HG03442 (cell line): ENCODE measurements around the gene HOXD11.

Source experiments
- ATAC-seq: cut with Tn5 transposase; IDR thresholded peaks from one replicate; pipeline ENCODE4 v1.9.1; 2021; ENCODE audit warnings: mild to moderate bottlenecking, moderate library complexity; ENCODE audit not compliant: unreplicated experiment

HOXD11 gene

DNA sequence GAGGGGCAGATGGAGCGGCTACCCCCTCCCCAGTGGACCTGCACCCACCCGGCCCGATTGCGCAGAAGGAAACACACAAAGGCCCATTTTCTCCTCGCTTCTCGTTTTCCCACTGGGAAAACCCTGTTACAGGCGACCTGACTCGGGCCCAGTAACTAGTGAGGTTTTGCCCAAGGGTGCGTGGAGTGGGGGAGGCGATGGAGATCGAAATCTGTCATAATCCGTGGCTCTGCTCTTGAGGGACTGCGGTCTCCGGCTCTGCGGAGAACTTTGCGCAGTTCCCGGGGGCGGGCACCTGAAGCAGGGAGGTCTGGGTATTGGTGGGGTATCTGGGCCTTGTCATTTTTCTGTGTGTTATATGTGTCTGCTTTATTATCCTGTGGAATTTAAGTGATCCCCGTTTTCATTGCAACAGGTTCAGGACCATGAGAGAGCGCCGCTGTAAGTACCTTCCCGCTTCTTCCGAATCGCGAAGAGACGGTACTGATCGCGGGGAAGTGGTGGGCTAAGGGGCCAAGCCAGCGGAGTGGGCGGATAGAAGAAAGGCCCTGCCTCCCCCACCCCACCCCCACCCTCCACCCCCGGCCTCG is 40.2 kb downstream of the HOXD11 start:
- no peak for ATAC-seq

DNA sequence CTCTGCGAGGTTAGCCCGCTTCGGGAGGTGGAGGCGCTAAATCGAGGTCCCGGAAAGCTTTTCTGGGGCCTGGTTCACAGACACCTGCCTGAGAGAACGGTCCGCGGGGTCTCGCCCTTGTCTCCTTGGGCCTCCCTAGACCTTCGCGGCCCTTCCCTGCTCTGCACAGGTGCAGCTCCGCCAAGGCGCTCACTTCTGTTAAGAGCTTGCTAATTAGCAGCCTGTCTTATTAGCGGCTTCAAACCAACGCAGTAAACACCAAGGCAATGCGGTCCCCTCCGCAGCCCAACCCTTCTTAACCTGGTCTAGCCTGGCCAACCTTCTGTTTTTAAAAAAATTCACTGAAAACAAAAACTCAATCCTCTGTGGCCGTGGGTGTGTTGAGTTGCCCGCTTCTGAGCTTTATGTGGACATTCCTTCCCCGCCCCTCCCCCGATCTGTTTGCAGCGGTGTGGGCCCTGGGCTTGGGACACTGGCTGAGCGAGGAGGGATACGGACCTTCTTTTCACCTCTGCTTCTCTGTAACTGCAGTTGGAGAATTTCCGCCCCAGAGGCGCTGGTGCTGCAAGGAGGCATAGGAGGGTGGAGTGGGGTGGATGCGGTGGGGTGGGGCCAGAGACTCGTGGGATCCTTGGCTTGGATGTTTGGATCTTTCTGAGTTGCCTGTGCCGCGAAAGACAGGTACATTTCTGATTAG is 40.9 kb downstream of the HOXD11 start:
- ATAC-seq, result no peak

DNA sequence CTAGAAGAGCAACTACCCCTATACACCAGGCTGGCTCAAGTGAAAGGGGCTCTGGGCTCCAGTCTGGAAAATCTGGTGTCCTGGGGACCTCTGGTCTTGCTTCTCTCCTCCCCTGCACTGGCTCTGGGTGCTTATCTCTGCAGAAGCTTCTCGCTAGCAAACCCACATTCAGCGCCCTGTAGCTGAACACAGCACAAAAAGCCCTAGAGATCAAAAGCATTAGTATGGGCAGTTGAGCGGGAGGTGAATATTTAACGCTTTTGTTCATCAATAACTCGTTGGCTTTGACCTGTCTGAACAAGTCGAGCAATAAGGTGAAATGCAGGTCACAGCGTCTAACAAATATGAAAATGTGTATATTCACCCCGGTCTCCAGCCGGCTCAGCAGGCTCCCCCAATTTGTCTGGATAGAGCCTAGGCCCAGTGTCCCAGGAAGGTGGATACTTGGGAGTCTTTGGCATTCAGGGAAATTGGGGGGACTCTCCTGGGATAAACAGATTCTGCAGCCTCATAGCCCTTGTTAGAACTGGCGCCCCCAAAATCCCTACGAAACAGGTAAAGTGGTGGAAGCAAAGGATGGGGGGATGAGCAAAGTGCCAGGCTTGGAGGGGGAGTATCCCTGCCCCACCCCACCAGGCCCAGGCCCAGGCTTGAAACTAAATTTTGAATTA is 41.8 kb downstream of the HOXD11 start:
- ATAC-seq, result no peak

DNA sequence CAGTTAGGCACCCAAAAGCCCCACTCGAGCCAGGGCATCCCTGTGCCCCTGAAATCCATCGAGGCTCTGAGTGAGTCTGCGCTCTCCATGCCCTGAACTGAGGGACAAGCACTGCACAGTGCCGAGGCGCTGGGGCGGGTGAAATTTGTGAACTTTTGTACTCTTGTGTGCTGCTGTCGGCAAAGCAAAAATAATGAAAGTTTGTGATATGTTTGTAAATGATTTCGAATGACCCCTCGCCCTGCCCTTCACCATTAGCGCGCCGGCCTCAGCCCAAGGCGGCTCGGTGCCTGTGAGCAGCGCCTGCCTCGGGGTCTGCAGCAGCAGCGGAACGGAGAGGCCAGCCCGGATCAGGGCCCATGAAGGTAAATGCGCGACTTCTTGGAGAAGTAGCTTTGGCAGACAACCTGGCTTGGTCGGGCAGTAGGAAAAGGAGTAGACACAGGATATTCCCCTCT is 42.4 kb downstream of the HOXD11 start:
- no peak for ATAC-seq

DNA sequence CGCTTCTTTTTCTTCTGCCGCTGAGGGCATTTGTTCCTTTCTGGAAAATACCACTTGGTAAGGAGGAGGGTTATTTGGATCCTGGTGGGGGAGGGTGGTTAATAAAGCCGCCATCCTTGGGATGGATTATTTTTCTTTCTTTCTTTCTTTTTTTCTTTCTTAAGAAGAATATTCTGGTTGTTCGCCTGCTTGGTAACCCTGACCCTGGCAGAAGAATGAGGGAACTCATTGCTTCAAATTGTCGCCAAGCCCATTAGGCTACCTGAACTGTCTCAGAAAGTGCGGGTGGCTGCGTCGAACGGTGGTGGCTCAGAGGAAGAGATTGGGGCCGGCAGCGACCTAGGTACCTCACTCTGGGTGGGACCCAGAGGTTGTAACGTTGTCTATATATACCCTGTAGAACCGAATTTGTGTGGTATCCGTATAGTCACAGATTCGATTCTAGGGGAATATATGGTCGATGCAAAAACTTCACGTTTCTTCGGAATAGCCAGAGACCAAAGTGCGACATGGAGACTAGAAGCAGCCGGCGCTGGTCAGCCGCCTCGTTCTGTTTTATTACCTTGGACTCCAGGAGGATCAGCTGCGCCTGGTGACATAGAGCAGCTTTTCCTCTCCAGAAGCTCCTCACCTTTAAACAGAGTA is 43.0 kb downstream of the HOXD11 start:
- ATAC-seq, result no peak

DNA sequence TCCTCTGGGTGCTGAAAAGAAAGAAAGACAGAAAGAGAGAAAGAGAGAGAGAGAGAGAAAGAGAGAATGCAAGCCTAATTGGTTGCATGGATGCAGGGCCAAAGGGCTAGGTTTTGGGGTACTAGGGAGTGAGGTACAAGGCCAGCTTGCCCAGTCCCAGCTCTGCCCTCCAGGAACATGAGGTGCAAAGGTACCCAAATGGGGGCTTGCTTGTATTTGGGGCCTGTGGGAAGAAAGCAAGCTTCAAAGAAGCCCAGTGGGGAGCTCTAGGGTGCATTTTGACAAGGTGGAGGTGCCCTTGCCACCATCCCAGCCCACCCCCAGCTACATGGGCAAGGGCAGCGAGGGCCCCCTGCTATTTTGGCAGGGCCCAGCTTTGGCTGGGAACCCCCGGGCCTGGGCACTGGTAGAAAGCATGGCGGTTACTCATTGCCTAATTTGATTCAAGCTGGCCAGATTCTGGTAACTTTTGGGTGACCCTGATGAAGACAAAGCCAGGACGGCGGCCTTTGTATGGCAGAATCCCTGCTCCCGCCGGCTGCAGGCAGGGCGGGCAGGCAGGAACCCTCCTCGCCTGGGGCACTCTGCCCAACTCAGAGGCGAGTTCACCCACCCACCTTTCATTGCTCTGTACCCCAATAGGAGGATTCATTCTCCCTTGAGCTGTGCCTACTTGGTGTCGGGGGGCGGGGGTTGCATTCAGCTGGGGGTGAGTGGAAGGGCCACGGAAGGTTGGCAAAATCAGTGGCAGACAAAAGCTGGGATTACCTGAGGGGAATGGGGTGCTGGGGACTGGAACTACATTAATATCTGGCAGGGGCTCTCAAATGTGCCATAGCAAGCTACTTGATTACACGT is 43.7 kb downstream of the HOXD11 start:
- ATAC-seq, result no peak

DNA sequence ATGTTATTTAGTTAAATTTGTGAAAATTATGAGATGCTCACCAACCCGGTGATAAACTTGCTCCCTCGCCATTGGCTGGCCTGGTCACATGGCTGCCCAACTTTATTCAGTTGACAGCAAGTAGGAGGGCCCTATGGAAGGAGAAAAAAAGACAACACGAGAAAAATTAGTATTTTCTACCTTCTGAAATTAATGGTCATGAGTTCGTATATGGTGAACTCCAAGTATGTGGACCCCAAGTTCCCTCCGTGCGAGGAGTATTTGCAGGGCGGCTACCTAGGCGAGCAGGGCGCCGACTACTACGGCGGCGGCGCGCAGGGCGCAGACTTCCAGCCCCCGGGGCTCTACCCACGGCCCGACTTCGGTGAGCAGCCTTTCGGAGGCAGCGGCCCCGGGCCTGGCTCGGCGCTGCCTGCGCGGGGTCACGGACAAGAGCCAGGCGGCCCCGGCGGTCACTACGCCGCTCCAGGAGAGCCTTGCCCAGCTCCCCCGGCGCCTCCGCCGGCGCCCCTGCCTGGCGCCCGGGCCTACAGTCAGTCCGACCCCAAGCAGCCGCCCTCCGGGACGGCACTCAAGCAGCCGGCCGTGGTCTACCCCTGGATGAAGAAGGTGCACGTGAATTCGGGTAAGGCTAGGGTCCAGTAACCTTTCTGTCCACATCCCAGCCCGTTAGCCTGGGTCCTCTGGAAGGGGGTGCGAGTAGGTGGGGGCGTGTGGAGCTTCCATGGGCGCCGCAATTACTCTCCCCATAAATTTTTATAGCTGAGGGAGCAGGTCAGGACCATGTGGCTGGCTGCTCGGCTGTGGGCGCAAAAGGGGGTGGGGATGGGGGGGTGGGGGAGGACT is 44.6 kb downstream of the HOXD11 start, which contains the start of gene HOXD4:
TSS of gene HOXD4 (plus strand) at position 109 of the 846 bp plus-strand sequence. CDS start at position 193, 84 bp downstream.
- no peak for ATAC-seq

DNA sequence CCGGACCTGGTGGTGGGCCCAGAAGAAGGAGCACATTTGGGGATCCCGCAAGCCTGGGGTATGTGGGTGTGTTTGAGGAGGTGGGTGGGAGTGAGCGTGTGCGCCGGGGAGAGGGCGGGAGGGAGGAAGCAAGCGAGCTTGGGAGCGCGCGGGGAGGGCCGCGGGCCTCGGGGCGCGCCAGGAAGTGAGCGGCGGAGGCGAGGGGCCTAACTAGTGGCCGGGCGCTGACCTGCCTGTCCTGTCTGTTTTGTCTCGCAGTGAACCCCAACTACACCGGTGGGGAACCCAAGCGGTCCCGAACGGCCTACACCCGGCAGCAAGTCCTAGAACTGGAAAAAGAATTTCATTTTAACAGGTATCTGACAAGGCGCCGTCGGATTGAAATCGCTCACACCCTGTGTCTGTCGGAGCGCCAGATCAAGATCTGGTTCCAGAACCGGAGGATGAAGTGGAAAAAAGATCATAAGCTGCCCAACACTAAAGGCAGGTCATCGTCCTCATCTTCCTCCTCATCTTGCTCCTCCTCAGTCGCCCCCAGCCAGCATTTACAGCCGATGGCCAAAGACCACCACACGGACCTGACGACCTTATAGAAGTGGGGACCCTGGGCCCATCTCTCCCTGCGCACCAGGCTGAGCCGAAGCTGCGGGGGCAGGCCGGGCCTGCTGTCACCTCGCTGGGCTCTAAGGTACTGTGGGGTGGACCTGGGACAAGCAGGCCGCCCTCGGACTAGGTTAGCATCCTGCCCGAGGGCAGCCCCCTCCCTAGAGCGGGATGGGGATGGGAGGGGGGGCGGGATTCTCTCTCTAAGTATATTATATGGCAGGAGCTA is 45.5 kb downstream of the HOXD11 start:
- no peak for ATAC-seq

DNA sequence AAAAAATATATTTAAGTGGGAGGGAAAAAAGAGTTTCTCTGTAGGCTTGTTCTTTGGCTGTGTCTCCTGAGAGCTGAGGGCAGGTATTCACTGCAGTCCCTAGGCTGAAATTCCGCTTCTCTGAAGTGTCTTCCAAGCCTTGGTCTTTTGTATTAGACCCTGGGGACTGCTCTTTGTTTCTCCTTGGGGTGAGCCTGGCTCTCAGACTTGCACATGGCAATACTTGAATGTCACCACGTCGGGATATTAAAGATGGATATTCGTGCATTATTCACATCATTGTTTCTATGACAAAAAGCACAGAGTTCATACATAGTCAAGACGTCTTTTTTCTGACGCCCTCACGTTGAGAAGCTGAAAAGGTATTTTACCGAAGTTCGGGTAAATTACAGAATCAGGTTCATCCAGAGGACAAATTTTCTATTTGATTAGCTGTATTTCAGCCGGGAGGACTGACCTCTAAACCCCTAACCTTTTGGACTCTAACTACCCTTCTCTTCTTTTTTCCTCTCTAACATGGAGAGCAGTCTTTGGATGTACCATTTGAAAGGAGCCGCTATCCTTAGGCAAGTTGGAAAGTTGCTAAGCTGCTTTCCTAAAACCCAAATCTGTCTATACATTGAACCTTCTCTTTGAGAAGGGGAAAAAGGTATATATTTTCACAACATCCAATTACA is 47.6 kb downstream of the HOXD11 start:
- no peak for ATAC-seq

DNA sequence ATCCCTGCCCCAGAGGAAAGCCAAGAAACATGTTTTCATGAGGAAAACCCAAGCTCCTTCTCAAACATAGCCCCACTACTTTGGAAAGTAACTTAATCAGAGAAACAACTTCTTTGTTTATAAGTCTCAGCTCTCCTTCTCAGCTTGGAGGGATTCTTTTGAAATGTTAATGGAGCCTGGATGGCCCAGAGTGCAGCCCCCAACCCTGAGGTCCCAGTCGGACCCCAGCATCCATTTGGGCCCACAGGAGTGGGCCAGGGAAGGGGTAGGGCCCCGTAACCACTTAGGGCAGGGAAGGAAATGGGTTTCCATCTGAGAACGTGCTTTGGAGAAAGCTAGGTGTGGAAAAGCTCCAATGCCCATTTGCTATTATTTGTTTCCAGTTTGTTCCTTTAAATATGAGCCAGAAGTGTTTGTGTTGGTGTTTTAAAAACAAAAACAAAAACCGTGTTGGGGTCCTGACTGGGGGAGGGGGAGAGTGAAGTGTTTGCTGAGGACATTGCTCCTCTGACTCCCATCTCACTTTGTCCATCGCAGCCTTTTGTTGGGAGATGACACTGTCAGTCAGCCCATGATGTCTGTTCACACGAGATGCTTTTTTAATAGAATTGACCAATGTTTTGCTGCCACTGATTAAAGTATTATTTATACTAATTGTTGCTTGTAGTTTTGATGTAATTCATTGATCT is 48.4 kb downstream of the HOXD11 start:
- no peak for ATAC-seq

DNA sequence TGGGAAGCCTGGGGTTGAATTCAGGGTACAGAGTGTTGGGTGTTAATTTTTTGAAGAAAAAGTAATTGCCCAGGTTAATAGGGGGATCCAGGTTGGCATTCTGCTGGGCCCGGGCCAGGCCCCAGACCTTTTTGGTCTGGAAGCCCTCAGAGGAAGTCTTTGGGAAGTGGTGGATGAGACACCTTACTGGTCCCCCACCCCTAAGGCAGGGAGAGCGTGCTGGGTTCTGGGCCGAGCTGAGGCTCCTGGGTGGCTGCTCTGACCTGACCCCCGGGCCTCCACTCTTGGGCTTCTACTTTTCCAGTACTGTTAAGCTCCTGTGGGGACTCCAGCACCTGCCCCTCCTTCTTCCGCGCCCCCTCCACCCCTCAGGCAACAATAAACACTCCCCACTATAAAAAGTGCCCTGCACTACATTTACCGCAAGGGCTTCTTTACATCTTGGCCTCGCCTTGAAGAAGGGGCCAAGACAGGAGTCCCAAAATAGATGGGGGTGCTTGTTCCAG is 49.3 kb downstream of the HOXD11 start:
- ATAC-seq, result no peak

DNA sequence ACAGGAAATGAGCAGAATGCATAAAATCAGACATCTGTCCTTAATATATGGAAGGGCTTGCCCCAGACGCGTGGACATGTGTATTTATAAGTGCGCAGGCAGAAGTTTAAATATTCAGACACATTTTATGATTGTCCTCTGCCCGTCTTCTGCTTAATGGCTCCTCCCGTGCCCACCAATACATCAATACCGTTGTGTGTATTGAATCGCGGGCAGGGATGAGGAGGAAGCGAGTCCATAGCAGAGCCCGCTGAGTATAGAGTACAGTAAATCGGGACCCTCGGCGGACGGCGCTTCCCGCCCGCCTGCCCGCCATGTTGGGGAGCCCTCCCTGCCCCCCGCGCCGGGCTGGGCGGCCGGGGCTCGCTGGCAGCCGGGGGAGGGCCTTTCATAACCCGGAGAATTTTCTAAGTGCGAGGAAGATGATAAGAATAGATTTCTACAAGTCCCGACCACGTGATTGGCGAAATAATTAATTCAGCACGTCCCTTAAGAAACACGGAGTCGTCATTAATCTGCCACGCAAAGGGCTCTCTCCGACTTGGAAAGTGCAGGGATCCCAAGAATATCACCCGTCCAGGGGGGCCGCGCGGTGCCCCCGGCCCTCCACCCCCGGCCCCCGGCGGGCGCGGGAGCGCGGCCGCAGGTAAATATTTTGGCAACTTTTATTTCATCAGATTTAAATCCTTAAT is 49.9 kb downstream of the HOXD11 start, which contains the start of gene HOXD3:
TSS of gene HOXD3 (plus strand) at position 501 of the 692 bp plus-strand sequence. CDS start 11,808 bp downstream, outside the sequence.
- no peak for ATAC-seq

DNA sequence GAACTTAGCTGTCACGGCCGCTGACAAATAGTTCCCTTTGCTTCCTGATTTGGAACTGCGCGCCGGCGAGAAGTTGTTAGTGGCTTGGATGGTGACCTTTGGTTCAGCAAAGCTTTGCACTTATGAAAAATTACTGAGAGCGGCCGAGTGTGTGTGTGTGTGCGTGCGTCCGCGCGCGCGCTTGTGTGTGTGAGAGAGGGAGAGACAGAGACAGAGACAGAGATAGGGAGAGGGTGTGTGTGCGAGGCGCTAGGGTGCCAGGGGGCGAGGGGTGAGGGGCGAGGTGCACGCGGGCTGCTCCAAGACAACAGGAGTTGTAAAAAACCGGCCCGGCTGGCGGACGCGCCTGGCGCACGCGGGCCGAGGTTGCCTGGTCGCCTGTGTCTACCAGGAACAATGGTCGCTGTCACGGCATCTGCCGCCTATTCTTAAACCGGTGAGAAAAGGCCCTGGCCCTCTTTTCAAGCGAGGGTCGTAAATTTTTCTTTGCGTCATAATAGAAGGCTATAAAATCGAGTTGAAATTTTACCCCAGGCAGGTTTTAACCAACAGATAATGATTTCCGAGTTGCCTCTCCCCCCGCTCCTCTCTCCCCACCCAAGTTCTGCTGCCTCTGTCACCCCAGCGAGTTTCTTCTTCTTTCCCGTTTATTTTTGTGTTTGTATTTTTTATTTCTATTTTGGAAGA is 50.6 kb downstream of the HOXD11 start:
- no peak for ATAC-seq

DNA sequence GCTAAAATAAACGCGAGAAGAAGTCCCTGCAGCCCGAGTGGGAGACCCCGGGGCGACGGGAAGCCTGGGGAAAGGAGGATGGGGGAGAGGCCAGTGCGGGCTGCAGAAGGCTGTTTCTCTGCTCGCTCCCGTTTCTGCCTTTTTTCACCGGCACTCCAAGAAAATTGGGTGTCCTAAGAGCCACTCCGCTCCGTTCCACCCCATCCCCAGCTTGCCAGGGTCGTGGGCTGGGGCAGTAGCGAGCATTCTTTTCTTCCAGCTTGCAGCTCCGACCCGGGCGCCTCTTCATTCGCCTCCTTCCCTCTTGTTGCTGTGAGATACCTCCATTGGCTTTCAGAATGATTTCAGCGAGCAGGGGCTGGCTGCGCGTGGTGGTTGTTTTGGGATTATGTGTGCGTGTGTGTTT is 51.1 kb downstream of the HOXD11 start:
- ATAC-seq, result no peak

DNA sequence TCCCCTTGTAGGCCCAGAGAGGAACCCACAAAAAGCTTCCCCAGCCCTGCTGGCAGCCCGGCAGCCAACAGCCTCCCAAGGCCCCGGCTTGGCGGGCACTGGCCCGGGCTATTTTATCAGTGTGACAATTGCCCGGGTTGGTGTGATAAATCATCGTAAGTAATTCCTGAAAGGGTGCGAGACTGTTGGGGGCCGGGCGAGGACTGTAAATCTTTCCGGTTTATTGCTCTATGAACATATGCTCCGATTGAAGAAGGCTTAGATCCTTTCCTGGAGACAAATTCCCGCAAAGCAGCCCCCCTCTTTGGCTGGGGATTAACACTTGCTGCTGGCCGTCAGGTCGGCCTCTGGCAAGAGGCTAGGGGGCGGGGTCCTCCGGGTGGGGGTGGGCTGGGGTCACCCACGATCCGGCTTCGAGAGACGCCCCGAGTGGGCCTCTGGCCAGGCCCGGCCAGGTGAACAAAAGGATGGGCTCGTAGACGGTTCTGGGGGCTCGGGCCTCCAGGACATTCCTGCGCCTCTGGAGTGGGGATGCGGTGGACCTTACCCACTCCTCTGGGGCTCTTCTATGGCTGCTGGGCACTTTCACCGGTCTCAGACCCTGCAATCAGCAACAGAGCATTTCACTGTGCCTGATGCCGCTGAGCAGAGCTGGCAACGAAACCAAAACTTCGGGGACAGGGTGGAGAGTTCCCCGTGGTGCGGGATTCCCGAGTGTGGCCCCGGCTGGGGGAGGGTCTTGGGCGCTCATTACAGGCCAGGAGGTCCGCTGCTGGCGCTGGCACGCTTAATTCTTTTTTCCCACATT is 52.0 kb downstream of the HOXD11 start:
- ATAC-seq, result no peak
